ENCODE measurements around the gene GNMT. TPM values are rescaled to one million over a fixed set of nuclear protein-coding genes. Genes with fewer than 3 reads are reported as not detected.
"Not testable (repeated sequence)": the region's sequence is repeated elsewhere in the genome, so short reads cannot be mapped to it uniquely, and the experiment has no call there.

GNMT gene
- total RNA-seq, 1 donor from 2014 or later = 0.77 TPM

- intact Hi-C loops (cut with micrococcal nuclease) = no loop called here
- no peaks in the 10 kb centered on the region for H3K27me3 ChIP-seq (ENCODE audit: low read depth)
- DNase-seq = no peak
- no peak overlapping the region for H3K27ac ChIP-seq (replicated peaks)
- no peaks in the 10 kb centered on the region for H3K4me1 ChIP-seq
- no peak for TF ChIP-seq CTCF (IDR thresholded peaks at IDR 0.05; ENCODE audit: borderline replicate concordance)
- H3K9me3 ChIP-seq (replicated peaks) = no peaks in the 10 kb centered on the region
- no peaks in the 10 kb centered on the region for H3K36me3 ChIP-seq
- no peak overlapping the region for H3K4me3 ChIP-seq
These were observed 12.6 kb upstream of the GNMT start for GRCh38 chr6:42947950-42948349.

GRCh38 chr6:42952389-42952788 lies 8.2 kb upstream of the GNMT start:
- H3K4me3 ChIP-seq = no peak overlapping the region
- no peaks in the 10 kb centered on the region for H3K36me3 ChIP-seq
- no peaks in the 10 kb centered on the region for H3K9me3 ChIP-seq (replicated peaks)
- intact Hi-C loops (cut with micrococcal nuclease) = no loop called here
- no peaks in the 10 kb centered on the region for H3K4me1 ChIP-seq
- DNase-seq = no peak
- H3K27me3 ChIP-seq (ENCODE audit: low read depth) = no peaks in the 10 kb centered on the region
- TF ChIP-seq CTCF (IDR thresholded peaks at IDR 0.05; ENCODE audit: borderline replicate concordance) = no peak
- no peak overlapping the region for H3K27ac ChIP-seq (replicated peaks)

- H3K4me3 ChIP-seq; H3K9me3 ChIP-seq (replicated peaks); H3K36me3 ChIP-seq; intact Hi-C loops (cut with micrococcal nuclease); H3K27ac ChIP-seq (replicated peaks); DNase-seq; H3K4me1 ChIP-seq; H3K27me3 ChIP-seq (ENCODE audit: low read depth): not testable (repeated sequence)
These were observed 6.1 kb upstream of the GNMT start for GRCh38 chr6:42954405-42954804.

GRCh38 chr6:42958125-42958524 lies 2.4 kb upstream of the GNMT start:
- TF ChIP-seq CTCF (IDR thresholded peaks at IDR 0.05; ENCODE audit: borderline replicate concordance) = no peak
- intact Hi-C loops (cut with micrococcal nuclease) = no loop called here
- H3K9me3 ChIP-seq (replicated peaks) = no peaks in the 10 kb centered on the region
- H3K4me3 ChIP-seq = no peak overlapping the region
- peaks cover 10% of the 10 kb centered on the region for H3K36me3 ChIP-seq
- peaks cover 17% of the 10 kb centered on the region for H3K4me1 ChIP-seq
- H3K27me3 ChIP-seq (ENCODE audit: low read depth) = no peaks in the 10 kb centered on the region
- H3K27ac ChIP-seq (replicated peaks) = no peak overlapping the region
- DNase-seq = no peak

GRCh38 chr6:42959917-42960242 lies 674 bp upstream of the GNMT start:
- no peaks in the 10 kb centered on the region for H3K9me3 ChIP-seq (replicated peaks)
- peak overlapping the region; percentile 70 for H3K27ac ChIP-seq (replicated peaks)
- no peaks in the 10 kb centered on the region for H3K27me3 ChIP-seq (ENCODE audit: low read depth)
- intact Hi-C loops (cut with micrococcal nuclease) = no loop called here
- peak overlapping the region; percentile 71 for H3K4me3 ChIP-seq
- DNase-seq = no peak
- TF ChIP-seq CTCF (IDR thresholded peaks at IDR 0.05; ENCODE audit: borderline replicate concordance) = no peak
- peaks cover 17% of the 10 kb centered on the region for H3K4me1 ChIP-seq
- H3K36me3 ChIP-seq = peaks cover 26% of the 10 kb centered on the region

GRCh38 chr6:42961020-42961470 lies 491 bp downstream of the GNMT start:
- TF ChIP-seq CTCF (IDR thresholded peaks at IDR 0.05; ENCODE audit: borderline replicate concordance) = no peak
- peak overlapping the region; percentile 70 for H3K27ac ChIP-seq (replicated peaks)

More at GRCh38 chr6:42961020-42961470, 491 bp downstream of the GNMT start:
- Histone ChIP-seq H3K36me3 (peaks cover 37% of the 10 kb centered on the region), H3K4me3 (peak overlapping the region; percentile 71), H3K4me1 (peaks cover 17% of the 10 kb centered on the region), H3K9me3 (replicated peaks) (no peaks in the 10 kb centered on the region), H3K27me3 (ENCODE audit: low read depth) (no peaks in the 10 kb centered on the region)
- intact Hi-C loops (cut with micrococcal nuclease) = no loop called here
- no peak for DNase-seq
